ENCODE measurements around the gene LYRM4.
A peak's percentile ranks its signal among the peaks of the same experiment; 100 is the strongest.

LYRM4 gene

GRCh38 chr6:5246141-5247097 lies 14.3 kb downstream of the LYRM4 start:
- peaks cover 10% of the 10 kb centered on the region for H3K4me1 ChIP-seq (ENCODE audit: control insufficient read depth, insufficient read depth, low read length, unreplicated experiment)
- no peaks in the 10 kb centered on the region for H3K27me3 ChIP-seq (ENCODE audit: insufficient read depth, low read length)
- H2AFZ ChIP-seq (ENCODE audit: low read length, unreplicated experiment), result no peak overlapping the region
- no peak overlapping the region for H3K4me3 ChIP-seq (ENCODE audit: low read depth, low read length)
- H3K36me3 ChIP-seq (ENCODE audit: insufficient read depth, low read length), result no peaks in the 10 kb centered on the region
- no peak overlapping the region for H3K27ac ChIP-seq (ENCODE audit: low read depth, low read length)
- peaks cover 15% of the 10 kb centered on the region for H3K79me2 ChIP-seq (ENCODE audit: control insufficient read depth, insufficient read depth, low read length, unreplicated experiment)

- H3K27ac ChIP-seq (ENCODE audit: low read depth, low read length), result no peak overlapping the region
- H2AFZ ChIP-seq (ENCODE audit: low read length, unreplicated experiment), result no peak overlapping the region
- H3K36me3 ChIP-seq (ENCODE audit: insufficient read depth, low read length), result 0 out of 2 replicates have a peak, but pooled peaks cover 2% of the 10 kb centered on the region
- H3K27me3 ChIP-seq (ENCODE audit: insufficient read depth, low read length), result no peaks in the 10 kb centered on the region
- peaks cover 10% of the 10 kb centered on the region for H3K79me2 ChIP-seq (ENCODE audit: control insufficient read depth, insufficient read depth, low read length, unreplicated experiment)
- no peak overlapping the region for H3K4me3 ChIP-seq (ENCODE audit: low read depth, low read length)
- H3K4me1 ChIP-seq (ENCODE audit: control insufficient read depth, insufficient read depth, low read length, unreplicated experiment), result no peaks in the 10 kb centered on the region
Measured at GRCh38 chr6:5243069-5243468, 17.7 kb downstream of the LYRM4 start.

DNA sequence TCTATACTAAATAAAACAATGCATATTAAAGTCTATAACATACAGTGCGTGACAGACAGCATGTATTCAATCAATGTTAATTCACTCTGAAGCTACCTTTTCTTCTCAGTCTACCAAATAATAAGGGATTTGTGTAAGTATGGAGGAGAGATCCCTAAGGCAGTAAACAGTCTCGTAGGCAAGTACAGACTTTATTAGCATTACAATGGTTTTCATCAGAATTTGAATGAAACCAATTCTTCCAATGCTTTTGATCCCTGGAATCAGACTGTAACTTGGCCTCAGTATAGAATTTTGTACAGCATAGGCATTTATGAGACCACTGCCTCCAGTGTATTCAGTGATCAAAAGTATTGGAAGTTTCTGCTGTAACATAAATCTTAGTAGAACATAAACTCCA lies 19.5 kb downstream of the LYRM4 start:
- H3K36me3 ChIP-seq (ENCODE audit: insufficient read depth, low read length), result 0 out of 2 replicates have a peak, but pooled peaks cover 2% of the 10 kb centered on the region
- H3K4me3 ChIP-seq (ENCODE audit: low read depth, low read length), result no peak overlapping the region
- H3K27me3 ChIP-seq (ENCODE audit: insufficient read depth, low read length), result no peaks in the 10 kb centered on the region
- no peak overlapping the region for H3K27ac ChIP-seq (ENCODE audit: low read depth, low read length)
- no peaks in the 10 kb centered on the region for H3K4me1 ChIP-seq (ENCODE audit: control insufficient read depth, insufficient read depth, low read length, unreplicated experiment)
- H3K79me2 ChIP-seq (ENCODE audit: control insufficient read depth, insufficient read depth, low read length, unreplicated experiment), result peaks cover 4% of the 10 kb centered on the region
- no peak overlapping the region for H2AFZ ChIP-seq (ENCODE audit: low read length, unreplicated experiment)

- H2AFZ ChIP-seq (ENCODE audit: low read length, unreplicated experiment), result no peak overlapping the region
- H3K27me3 ChIP-seq (ENCODE audit: insufficient read depth, low read length), result no peaks in the 10 kb centered on the region
- H3K27ac ChIP-seq (ENCODE audit: low read depth, low read length), result no peak overlapping the region
- no peaks in the 10 kb centered on the region for H3K79me2 ChIP-seq (ENCODE audit: control insufficient read depth, insufficient read depth, low read length, unreplicated experiment)
- no peak overlapping the region for H3K4me3 ChIP-seq (ENCODE audit: low read depth, low read length)
- H3K36me3 ChIP-seq (ENCODE audit: insufficient read depth, low read length), result 0 out of 2 replicates have a peak, but pooled peaks cover 2% of the 10 kb centered on the region
- no peaks in the 10 kb centered on the region for H3K4me1 ChIP-seq (ENCODE audit: control insufficient read depth, insufficient read depth, low read length, unreplicated experiment)
Measured at GRCh38 chr6:5238336-5238735, 22.4 kb downstream of the LYRM4 start.

GRCh38 chr6:5237805-5238204 lies 22.9 kb downstream of the LYRM4 start:
- Histone ChIP-seq H3K27me3 (ENCODE audit: insufficient read depth, low read length) (no peaks in the 10 kb centered on the region), H3K79me2 (ENCODE audit: control insufficient read depth, insufficient read depth, low read length, unreplicated experiment) (no peaks in the 10 kb centered on the region), H3K4me3 (ENCODE audit: low read depth, low read length) (no peak overlapping the region), H3K4me1 (ENCODE audit: control insufficient read depth, insufficient read depth, low read length, unreplicated experiment) (no peaks in the 10 kb centered on the region), H2AFZ (ENCODE audit: low read length, unreplicated experiment) (no peak overlapping the region), H3K27ac (ENCODE audit: low read depth, low read length) (no peak overlapping the region), H3K36me3 (ENCODE audit: insufficient read depth, low read length) (0 out of 2 replicates have a peak, but pooled peaks cover 2% of the 10 kb centered on the region)

DNA sequence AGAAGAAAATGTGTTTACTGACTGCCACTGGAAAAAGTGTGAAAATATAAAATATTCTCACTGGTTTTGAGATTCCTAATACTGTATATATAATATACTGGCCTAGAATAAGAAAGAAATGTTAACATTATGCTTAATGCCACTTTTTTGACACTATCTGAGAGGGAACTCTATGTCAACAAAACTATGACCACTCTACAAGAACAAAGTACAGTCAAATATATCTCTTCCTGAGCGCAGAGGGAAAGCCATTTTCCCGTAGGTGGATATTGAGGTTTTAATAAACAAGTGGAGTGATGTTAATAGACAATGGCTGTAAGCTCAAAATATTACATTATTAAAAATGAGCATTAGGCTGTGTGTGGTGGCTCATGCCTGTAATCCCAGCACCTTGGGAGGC lies 24.9 kb downstream of the LYRM4 start:
- H3K27me3 ChIP-seq (ENCODE audit: insufficient read depth, low read length), result no peaks in the 10 kb centered on the region
- H3K27ac ChIP-seq (ENCODE audit: low read depth, low read length), result no peak overlapping the region
- no peaks in the 10 kb centered on the region for H3K79me2 ChIP-seq (ENCODE audit: control insufficient read depth, insufficient read depth, low read length, unreplicated experiment)
- H3K4me3 ChIP-seq (ENCODE audit: low read depth, low read length), result no peak overlapping the region
- H2AFZ ChIP-seq (ENCODE audit: low read length, unreplicated experiment), result no peak overlapping the region
- H3K4me1 ChIP-seq (ENCODE audit: control insufficient read depth, insufficient read depth, low read length, unreplicated experiment), result peaks cover 14% of the 10 kb centered on the region
- 0 out of 2 replicates have a peak, but pooled peaks cover 2% of the 10 kb centered on the region for H3K36me3 ChIP-seq (ENCODE audit: insufficient read depth, low read length)

- no peaks in the 10 kb centered on the region for H3K27me3 ChIP-seq (ENCODE audit: insufficient read depth, low read length)
- H3K79me2 ChIP-seq (ENCODE audit: control insufficient read depth, insufficient read depth, low read length, unreplicated experiment), result no peaks in the 10 kb centered on the region
- no peak overlapping the region for H3K4me3 ChIP-seq (ENCODE audit: low read depth, low read length)
- H3K4me1 ChIP-seq (ENCODE audit: control insufficient read depth, insufficient read depth, low read length, unreplicated experiment), result peaks cover 21% of the 10 kb centered on the region
- 0 out of 2 replicates have a peak, but pooled peaks cover 2% of the 10 kb centered on the region for H3K36me3 ChIP-seq (ENCODE audit: insufficient read depth, low read length)
- H3K27ac ChIP-seq (ENCODE audit: low read depth, low read length), result no peak overlapping the region
- H2AFZ ChIP-seq (ENCODE audit: low read length, unreplicated experiment), result no peak overlapping the region
Measured at GRCh38 chr6:5234874-5235273, 25.9 kb downstream of the LYRM4 start.

DNA sequence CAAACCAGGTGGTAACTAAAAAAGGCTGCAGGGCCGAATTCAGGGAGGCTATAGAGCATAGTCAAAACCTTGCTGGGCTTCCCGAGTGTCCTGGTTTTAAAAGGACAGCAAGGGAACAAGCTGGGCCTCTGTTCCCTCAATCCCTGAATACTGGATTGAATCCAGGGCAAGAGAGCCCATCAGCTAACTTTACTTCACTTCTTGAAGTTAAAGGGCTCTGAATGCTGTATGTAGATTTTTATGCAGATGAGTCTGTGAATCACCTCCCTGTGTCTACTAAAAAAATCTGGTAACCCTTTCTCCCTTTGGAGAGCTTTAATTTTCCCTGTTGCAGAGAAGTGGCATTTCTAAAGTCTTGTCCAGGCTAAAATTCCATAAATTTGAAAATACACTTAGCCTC lies 29.5 kb downstream of the LYRM4 start:
- no peaks in the 10 kb centered on the region for H3K36me3 ChIP-seq (ENCODE audit: insufficient read depth, low read length)
- peaks cover 30% of the 10 kb centered on the region for H3K4me1 ChIP-seq (ENCODE audit: control insufficient read depth, insufficient read depth, low read length, unreplicated experiment)
- no peak overlapping the region for H2AFZ ChIP-seq (ENCODE audit: low read length, unreplicated experiment)
- H3K27me3 ChIP-seq (ENCODE audit: insufficient read depth, low read length), result no peaks in the 10 kb centered on the region
- peak overlapping the region; percentile 61 for H3K27ac ChIP-seq (ENCODE audit: low read depth, low read length)
- no peaks in the 10 kb centered on the region for H3K79me2 ChIP-seq (ENCODE audit: control insufficient read depth, insufficient read depth, low read length, unreplicated experiment)
- no peak overlapping the region for H3K4me3 ChIP-seq (ENCODE audit: low read depth, low read length)

GRCh38 chr6:5230081-5230480 lies 30.7 kb downstream of the LYRM4 start:
- Histone ChIP-seq H2AFZ (ENCODE audit: low read length, unreplicated experiment) (peak overlapping the region; percentile 60), H3K79me2 (ENCODE audit: control insufficient read depth, insufficient read depth, low read length, unreplicated experiment) (no peaks in the 10 kb centered on the region), H3K27me3 (ENCODE audit: insufficient read depth, low read length) (no peaks in the 10 kb centered on the region), H3K4me3 (ENCODE audit: low read depth, low read length) (no peak overlapping the region), H3K36me3 (ENCODE audit: insufficient read depth, low read length) (no peaks in the 10 kb centered on the region), H3K4me1 (ENCODE audit: control insufficient read depth, insufficient read depth, low read length, unreplicated experiment) (peaks cover 30% of the 10 kb centered on the region), H3K27ac (ENCODE audit: low read depth, low read length) (peak overlapping the region; percentile 61)

- no peak overlapping the region for H3K27ac ChIP-seq (ENCODE audit: low read depth, low read length)
- no peaks in the 10 kb centered on the region for H3K36me3 ChIP-seq (ENCODE audit: insufficient read depth, low read length)
- H2AFZ ChIP-seq (ENCODE audit: low read length, unreplicated experiment), result no peak overlapping the region
- H3K27me3 ChIP-seq (ENCODE audit: insufficient read depth, low read length), result no peaks in the 10 kb centered on the region
- no peaks in the 10 kb centered on the region for H3K79me2 ChIP-seq (ENCODE audit: control insufficient read depth, insufficient read depth, low read length, unreplicated experiment)
- peaks cover 30% of the 10 kb centered on the region for H3K4me1 ChIP-seq (ENCODE audit: control insufficient read depth, insufficient read depth, low read length, unreplicated experiment)
- H3K4me3 ChIP-seq (ENCODE audit: low read depth, low read length), result no peak overlapping the region
Measured at GRCh38 chr6:5229356-5229755, 31.4 kb downstream of the LYRM4 start.

- Histone ChIP-seq H3K4me1 (ENCODE audit: control insufficient read depth, insufficient read depth, low read length, unreplicated experiment) (no peaks in the 10 kb centered on the region), H3K27me3 (ENCODE audit: insufficient read depth, low read length) (no peaks in the 10 kb centered on the region), H3K4me3 (ENCODE audit: low read depth, low read length) (no peak overlapping the region), H3K36me3 (ENCODE audit: insufficient read depth, low read length) (no peaks in the 10 kb centered on the region), H2AFZ (ENCODE audit: low read length, unreplicated experiment) (no peak overlapping the region), H3K79me2 (ENCODE audit: control insufficient read depth, insufficient read depth, low read length, unreplicated experiment) (no peaks in the 10 kb centered on the region), H3K27ac (ENCODE audit: low read depth, low read length) (no peak overlapping the region)
Measured at GRCh38 chr6:5223309-5223708, 37.4 kb downstream of the LYRM4 start.
